OCI-LY7 (cell line): ENCODE results near the gene GYPB. TPM values are rescaled to one million over a fixed set of nuclear protein-coding genes. Genes with fewer than 3 reads are reported as not detected.
"Not testable (repeated sequence)": the region's sequence is repeated elsewhere in the genome, so short reads cannot be mapped to it uniquely, and the experiment has no call there.

Experiments used
- BruUV-seq: library from RNA; stranded (reverse); fragments of 400-500 nt; replicated peaks from 2 replicates; lab custom pipeline; 2021; lab: Mats Ljungman, UMichigan
- CTCF ChIA-PET: fragments of 300-600 bp; sonication (Branson Sonifier 250); formaldehyde crosslinking; loops from one replicate; lab custom pipeline; 2022; ENCODE audit warnings: antibody characterized with exemption; ENCODE audit not compliant: unreplicated experiment; lab: Charles Lee
- POLR2A ChIA-PET: fragments of 300-600 bp; sonication (Branson Sonifier 250); formaldehyde crosslinking; loops from one replicate; lab custom pipeline; 2022; ENCODE audit warnings: antibody characterized with exemption; lab: Charles Lee
- DNase-seq: peaks from one replicate; pipeline ENCODE4 v3.0.0-alpha.2; 2015; ENCODE audit warnings: low spot score
- H2AFZ ChIP-seq: fragments of 200-600 bp; sonication (generic), shearing (Covaris generic); 2 replicates; pipeline ENCODE4 v1.6.1; 2014; ENCODE audit warnings: mild to moderate bottlenecking, antibody characterized with exemption, low read length, moderate library complexity
- H3K27ac ChIP-seq: fragments of 200-600 bp; sonication (generic); 2 replicates; pipeline ENCODE4 v1.5.1; 2014; ENCODE audit warnings: mixed run types, low read depth, mild to moderate bottlenecking, moderate library complexity, low read length, inconsistent platforms; ENCODE audit not compliant: poor library complexity, severe bottlenecking
- H3K36me3 ChIP-seq: fragments of 200-600 bp; sonication (generic); 2 replicates; pipeline ENCODE4 v1.6.1; 2014; ENCODE audit warnings: mild to moderate bottlenecking, antibody characterized with exemption, low read length, moderate library complexity, mixed read lengths; ENCODE audit not compliant: insufficient read depth
- H3K4me1 ChIP-seq: fragments of 200-600 bp; sonication (generic); 2 replicates; pipeline ENCODE4 v1.5.1; 2014; ENCODE audit warnings: mild to moderate bottlenecking, low read length; ENCODE audit not compliant: insufficient read depth, poor library complexity, severe bottlenecking
- H3K4me2 ChIP-seq: fragments of 200-600 bp; sonication (generic); 2 replicates; pipeline ENCODE4 v1.6.1; 2014; ENCODE audit warnings: mild to moderate bottlenecking, low read length
- H3K4me3 ChIP-seq: fragments of 200-600 bp; sonication (generic); 2 replicates; pipeline ENCODE4 v1.5.1; 2014; ENCODE audit warnings: mild to moderate bottlenecking, low read depth, low read length; ENCODE audit not compliant: poor library complexity, severe bottlenecking
- H3K79me2 ChIP-seq: fragments of 200-600 bp; sonication (generic); 2 replicates; pipeline ENCODE4 v1.6.1; 2016; ENCODE audit warnings: low read depth, mild to moderate bottlenecking, low read length, moderate library complexity, mixed read lengths; ENCODE audit not compliant: insufficient read depth
- H3K9me2 ChIP-seq: fragments of 200-600 bp; sonication (generic); 2 replicates; pipeline ENCODE4 v1.6.1; 2016; ENCODE audit warnings: mild to moderate bottlenecking, low read length, mixed read lengths; ENCODE audit not compliant: insufficient read depth
- H3K9me3 ChIP-seq: fragments of 200-600 bp; sonication (generic); 2 replicates; pipeline ENCODE4 v1.6.1; 2014; ENCODE audit warnings: mild to moderate bottlenecking, mixed run types, low read length, mixed read lengths
- H4K20me1 ChIP-seq: fragments of 200-600 bp; sonication (generic); 2 replicates; pipeline ENCODE4 v1.6.1; 2014; ENCODE audit warnings: mild to moderate bottlenecking, antibody characterized with exemption, low read length, moderate library complexity, mixed read lengths; ENCODE audit not compliant: insufficient read depth
- CTCF ChIP-seq: fragments of 200-600 bp; sonication (generic); conservative IDR thresholded peaks from 2 replicates; pipeline ENCODE4 v1.5.1; 2014; ENCODE audit warnings: mild to moderate bottlenecking, antibody characterized with exemption, low read length, moderate library complexity, mixed read lengths
- EZH2phosphoT487 ChIP-seq: fragments of 200-600 bp; sonication (generic); IDR thresholded peaks from 2 replicates; pipeline ENCODE4 v1.6.1; 2018; ENCODE audit warnings: low read depth, borderline replicate concordance, mild to moderate bottlenecking, mixed run types, antibody characterized with exemption, low read length, moderate library complexity, mixed read lengths
- intact Hi-C: fragments of 100-400 bp; cut with micrococcal nuclease; formaldehyde crosslinking; loops from one replicate; pipeline ENCODE4 v1.10.0; 2022; ENCODE audit not compliant: unreplicated experiment
- total RNA-seq, 2 experiments: library from RNA; depleted of rRNA in 1 of 2; stranded (reverse); fragments of >200 nt in 1 of 2; shearing (Covaris generic) in 1 of 2; gene quantifications; 2 replicates each; pipeline ENCODE4 v1.2.3, GENCODE V29; 2014 to 2022

The GYPB gene
- total RNA-seq, 2 experiments from 2014 or later: not detected

GRCh38 chr4:143961075-143961474 is 58.1 kb downstream of the GYPB start:
- no peak for DNase-seq
- TF ChIP-seq EZH2phosphoT487: no peak
- TF ChIP-seq CTCF: no peak
- H2AFZ ChIP-seq: no peak overlapping the region
- H3K4me1 ChIP-seq: no peaks in the 10 kb centered on the region
- intact Hi-C loops: no loop called here
- CTCF ChIA-PET: no interaction called here
- no TSS peak for BruUV-seq
- H3K4me2 ChIP-seq: no peak overlapping the region
- H3K27ac ChIP-seq: no peak overlapping the region
- H3K79me2 ChIP-seq: no peaks in the 10 kb centered on the region
- POLR2A ChIA-PET: interaction anchor here (0.6 kb wide), 1 partner anchor 952 kb away, joined by 3 read pairs; no protein-coding TSS in a partner anchor
- no peaks in the 10 kb centered on the region for H3K9me3 ChIP-seq
- H4K20me1 ChIP-seq: no peaks in the 10 kb centered on the region
- H3K9me2 ChIP-seq: no peaks in the 10 kb centered on the region
- H3K36me3 ChIP-seq: no peaks in the 10 kb centered on the region
- H3K4me3 ChIP-seq: no peak overlapping the region

DNA sequence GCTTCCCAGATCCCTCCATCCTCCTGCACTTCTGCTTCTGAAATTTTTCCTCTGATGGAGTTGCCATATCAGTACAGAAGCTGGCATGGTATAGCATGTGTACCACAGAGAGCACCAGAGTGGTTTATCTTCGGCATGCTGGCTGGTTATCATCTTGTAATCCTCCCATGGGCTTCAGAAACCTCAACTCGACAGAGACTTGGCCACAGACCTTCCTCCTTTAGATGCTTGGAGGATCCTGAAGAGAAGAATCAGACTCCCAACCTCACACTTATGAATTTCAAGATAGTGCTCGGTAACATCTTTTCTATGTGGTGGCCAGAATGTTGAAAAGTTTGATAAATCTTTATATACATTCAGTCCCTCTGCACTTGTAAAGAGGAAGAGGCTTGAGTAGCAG is 63.9 kb downstream of the GYPB start:
- CTCF ChIA-PET, H3K4me2 ChIP-seq, DNase-seq, H3K36me3 ChIP-seq, H3K4me1 ChIP-seq, H3K9me3 ChIP-seq, H3K9me2 ChIP-seq, POLR2A ChIA-PET, H4K20me1 ChIP-seq, H3K27ac ChIP-seq, intact Hi-C loops, H3K4me3 ChIP-seq, H3K79me2 ChIP-seq, BruUV-seq, H2AFZ ChIP-seq: not testable (repeated sequence)

GRCh38 chr4:143951458-143951972 is 67.7 kb downstream of the GYPB start:
- H3K4me1 ChIP-seq, H4K20me1 ChIP-seq, H3K9me3 ChIP-seq, H3K36me3 ChIP-seq, H3K4me3 ChIP-seq, BruUV-seq, H3K79me2 ChIP-seq, POLR2A ChIA-PET, CTCF ChIA-PET, intact Hi-C loops, H3K27ac ChIP-seq, H3K9me2 ChIP-seq, DNase-seq, H2AFZ ChIP-seq, H3K4me2 ChIP-seq: not testable (repeated sequence)

GRCh38 chr4:143950967-143951366 is 68.2 kb downstream of the GYPB start:
- H4K20me1 ChIP-seq, POLR2A ChIA-PET: not testable (repeated sequence)

GRCh38 chr4:143950185-143950584 is 69.0 kb downstream of the GYPB start:
- POLR2A ChIA-PET, H3K36me3 ChIP-seq, H3K4me2 ChIP-seq, H3K9me3 ChIP-seq, BruUV-seq, H3K4me3 ChIP-seq, H3K9me2 ChIP-seq, H3K27ac ChIP-seq, H3K79me2 ChIP-seq, H3K4me1 ChIP-seq, H4K20me1 ChIP-seq, DNase-seq, H2AFZ ChIP-seq, intact Hi-C loops, CTCF ChIA-PET: not testable (repeated sequence)

More at GRCh38 chr4:143950967-143951366, 68.2 kb downstream of the GYPB start:
- H3K9me2 ChIP-seq, H3K4me2 ChIP-seq, CTCF ChIA-PET, intact Hi-C loops, H2AFZ ChIP-seq, H3K4me3 ChIP-seq, H3K36me3 ChIP-seq, H3K27ac ChIP-seq, H3K4me1 ChIP-seq, H3K9me3 ChIP-seq, BruUV-seq, DNase-seq, H3K79me2 ChIP-seq: not testable (repeated sequence)

DNA sequence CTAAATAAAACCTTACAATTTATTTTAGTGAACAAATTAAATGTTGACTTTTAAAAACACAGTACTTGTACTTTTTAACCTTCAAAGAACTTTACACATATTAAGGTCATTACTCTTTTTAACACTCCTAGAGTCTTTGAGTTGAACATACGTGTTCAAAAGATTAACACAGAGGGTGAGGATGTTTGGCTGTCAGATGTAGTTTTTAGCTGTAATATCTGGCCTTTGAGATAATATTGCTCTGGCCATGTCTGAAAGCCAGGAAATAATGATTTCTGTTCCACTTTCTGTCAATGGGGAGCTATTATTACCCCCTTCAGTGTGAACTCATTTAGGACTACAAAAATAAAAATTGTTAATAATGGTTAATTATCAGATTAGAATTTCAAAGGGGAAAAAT is 71.7 kb downstream of the GYPB start:
- H4K20me1 ChIP-seq, H2AFZ ChIP-seq, H3K4me1 ChIP-seq, H3K79me2 ChIP-seq, H3K9me2 ChIP-seq, CTCF ChIA-PET, BruUV-seq, H3K4me3 ChIP-seq, H3K4me2 ChIP-seq, DNase-seq, H3K36me3 ChIP-seq, POLR2A ChIA-PET, intact Hi-C loops, H3K9me3 ChIP-seq, H3K27ac ChIP-seq: not testable (repeated sequence)
